ENCODE results near the gene GLYR1. TPM values are rescaled to one million over a fixed set of nuclear protein-coding genes. Genes with fewer than 3 reads are reported as not detected.

Gene GLYR1
- total RNA-seq, 1 donor from 2014 or later = 53.0 TPM

DNA sequence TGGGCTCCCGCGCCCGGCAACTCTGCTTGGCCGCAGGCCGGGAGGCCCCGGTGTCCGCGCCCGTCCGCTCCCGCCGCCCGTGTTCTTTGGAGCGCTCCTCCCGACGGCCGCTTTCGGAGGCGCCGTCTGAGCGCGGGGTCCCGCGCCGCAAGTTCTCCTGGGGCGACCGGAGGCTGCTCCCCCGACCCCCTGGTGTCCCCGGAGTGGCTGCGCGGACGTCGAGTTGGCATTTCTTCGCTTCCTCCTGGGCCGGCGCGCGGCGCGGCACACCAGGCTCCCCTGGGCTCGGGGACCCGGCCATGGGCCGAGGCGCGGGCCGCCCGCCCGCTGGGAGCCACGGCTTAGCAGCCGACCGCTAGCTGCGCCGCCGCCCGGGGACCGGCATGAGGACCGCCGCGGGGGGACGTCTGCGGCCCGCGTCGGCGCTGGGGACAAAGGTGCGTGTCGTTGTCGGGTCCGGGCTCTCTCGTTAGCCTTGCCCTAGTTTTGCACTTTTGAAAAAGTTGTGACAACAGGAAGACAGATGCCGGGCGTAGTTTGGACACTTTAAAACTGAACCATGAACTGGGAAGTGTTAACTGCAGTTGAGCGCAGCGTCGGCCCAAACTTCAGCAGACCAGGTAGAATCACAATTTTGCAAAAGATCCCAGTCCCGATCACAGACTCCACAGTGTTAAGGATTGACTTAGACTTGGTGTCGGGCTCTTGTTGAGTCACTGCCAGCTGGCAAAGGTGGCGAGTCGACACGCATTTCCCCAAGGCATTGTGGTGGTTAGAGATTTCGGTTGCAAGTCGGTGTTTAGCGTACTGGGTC lies 893 bp upstream of the GLYR1 start:
- peak overlapping the region; percentile 87 for H2AFZ ChIP-seq (replicated peaks)
- H3K4me2 ChIP-seq = peak overlapping the region; percentile 85
- TF ChIP-seq EZH2phosphoT487 (IDR thresholded peaks at IDR 0.05) = no peak
- TF ChIP-seq EZH2 (IDR thresholded peaks at IDR 0.05) = no peak
- TF ChIP-seq, protein P1, sequence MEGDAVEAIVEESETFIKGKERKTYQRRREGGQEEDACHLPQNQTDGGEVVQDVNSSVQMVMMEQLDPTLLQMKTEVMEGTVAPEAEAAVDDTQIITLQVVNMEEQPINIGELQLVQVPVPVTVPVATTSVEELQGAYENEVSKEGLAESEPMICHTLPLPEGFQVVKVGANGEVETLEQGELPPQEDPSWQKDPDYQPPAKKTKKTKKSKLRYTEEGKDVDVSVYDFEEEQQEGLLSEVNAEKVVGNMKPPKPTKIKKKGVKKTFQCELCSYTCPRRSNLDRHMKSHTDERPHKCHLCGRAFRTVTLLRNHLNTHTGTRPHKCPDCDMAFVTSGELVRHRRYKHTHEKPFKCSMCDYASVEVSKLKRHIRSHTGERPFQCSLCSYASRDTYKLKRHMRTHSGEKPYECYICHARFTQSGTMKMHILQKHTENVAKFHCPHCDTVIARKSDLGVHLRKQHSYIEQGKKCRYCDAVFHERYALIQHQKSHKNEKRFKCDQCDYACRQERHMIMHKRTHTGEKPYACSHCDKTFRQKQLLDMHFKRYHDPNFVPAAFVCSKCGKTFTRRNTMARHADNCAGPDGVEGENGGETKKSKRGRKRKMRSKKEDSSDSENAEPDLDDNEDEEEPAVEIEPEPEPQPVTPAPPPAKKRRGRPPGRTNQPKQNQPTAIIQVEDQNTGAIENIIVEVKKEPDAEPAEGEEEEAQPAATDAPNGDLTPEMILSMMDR (IDR thresholded peaks at IDR 0.05) = no peak
- peaks cover 91% of the 10 kb centered on the region for H3K79me2 ChIP-seq (ENCODE audit: low read depth)
- peaks cover 65% of the 10 kb centered on the region for H4K20me1 ChIP-seq (ENCODE audit: low read depth)
- Mint-ChIP-seq H3K27ac (no peak overlapping the region), H3K4me3 (peak overlapping the region; percentile 94), H3K4me1 (peaks cover 46% of the 10 kb centered on the region), H3K27me3 (ENCODE audit: insufficient read depth, low read depth) (no peaks in the 10 kb centered on the region), H3K9me3 (no peaks in the 10 kb centered on the region), H3K36me3 (peaks cover 6% of the 10 kb centered on the region)
- peaks cover 5% of the 10 kb centered on the region for H3K36me3 ChIP-seq
- H3K4me3 ChIP-seq = peak overlapping the region; percentile 91
- H3F3A ChIP-seq (ENCODE audit: low read depth) = peaks cover 25% of the 10 kb centered on the region
- no peaks in the 10 kb centered on the region for H3K27me3 ChIP-seq
- no peaks in the 10 kb centered on the region for H3K9me3 ChIP-seq (ENCODE audit: low read depth)
- peak overlapping the region; percentile 82 for H3K27ac ChIP-seq
- DNase-seq (ENCODE audit: low spot score) = peak; percentile 75
- peak overlapping the region; percentile 75 for H3K9ac ChIP-seq
- H3K4me1 ChIP-seq = peaks cover 27% of the 10 kb centered on the region

DNA sequence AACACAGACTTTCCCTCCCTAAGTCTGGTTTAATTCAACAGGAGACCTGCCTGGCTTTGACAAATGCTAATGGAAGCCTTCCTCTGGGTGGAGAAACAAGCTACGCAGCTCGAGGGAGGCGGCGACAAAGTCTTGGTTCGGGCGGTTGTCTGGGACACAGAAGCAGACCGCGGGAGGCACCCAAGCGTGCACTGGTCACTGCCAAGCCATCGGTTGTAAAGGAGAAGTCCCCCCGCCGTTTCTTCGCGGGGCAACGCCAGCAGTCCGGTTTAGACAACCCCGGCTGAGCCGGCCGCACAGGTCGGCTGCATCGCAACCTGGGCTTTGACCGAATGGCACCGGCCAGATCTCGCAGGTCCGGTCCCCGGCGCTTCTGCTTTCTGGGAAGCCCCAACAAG lies 586 bp downstream of the GLYR1 start:
- no peak overlapping the region for H3K27ac Mint-ChIP-seq
- no peaks in the 10 kb centered on the region for H3K9me3 ChIP-seq (ENCODE audit: low read depth)
- H3K27me3 ChIP-seq = no peaks in the 10 kb centered on the region
- peak overlapping the region; percentile 68 for H3K27ac ChIP-seq
- no peaks in the 10 kb centered on the region for H3K9me3 Mint-ChIP-seq
- H3K4me3 ChIP-seq = peak overlapping the region; percentile 91
- peaks cover 52% of the 10 kb centered on the region for H4K20me1 ChIP-seq (ENCODE audit: low read depth)
- peak overlapping the region; percentile 77 for H3K4me2 ChIP-seq
- H3K36me3 Mint-ChIP-seq = peaks cover 8% of the 10 kb centered on the region
- H3K4me1 Mint-ChIP-seq = peaks cover 40% of the 10 kb centered on the region
- H3K9ac ChIP-seq = peak overlapping the region; percentile 96
- peak; percentile 72 for DNase-seq (ENCODE audit: low spot score)
- no peaks in the 10 kb centered on the region for H3K27me3 Mint-ChIP-seq (ENCODE audit: insufficient read depth, low read depth)
- H2AFZ ChIP-seq (replicated peaks) = peak overlapping the region; percentile 68
- TF ChIP-seq EZH2phosphoT487 (IDR thresholded peaks at IDR 0.05) (no peak), EZH2 (IDR thresholded peaks at IDR 0.05) (no peak)
- TF ChIP-seq, protein P1 (IDR thresholded peaks at IDR 0.05) = no peak
- H3K36me3 ChIP-seq = peaks cover 9% of the 10 kb centered on the region
- H3K4me1 ChIP-seq = peaks cover 27% of the 10 kb centered on the region
- H3F3A ChIP-seq (ENCODE audit: low read depth) = peaks cover 25% of the 10 kb centered on the region
- peaks cover 80% of the 10 kb centered on the region for H3K79me2 ChIP-seq (ENCODE audit: low read depth)
- H3K4me3 Mint-ChIP-seq = peak overlapping the region; percentile 92

DNA sequence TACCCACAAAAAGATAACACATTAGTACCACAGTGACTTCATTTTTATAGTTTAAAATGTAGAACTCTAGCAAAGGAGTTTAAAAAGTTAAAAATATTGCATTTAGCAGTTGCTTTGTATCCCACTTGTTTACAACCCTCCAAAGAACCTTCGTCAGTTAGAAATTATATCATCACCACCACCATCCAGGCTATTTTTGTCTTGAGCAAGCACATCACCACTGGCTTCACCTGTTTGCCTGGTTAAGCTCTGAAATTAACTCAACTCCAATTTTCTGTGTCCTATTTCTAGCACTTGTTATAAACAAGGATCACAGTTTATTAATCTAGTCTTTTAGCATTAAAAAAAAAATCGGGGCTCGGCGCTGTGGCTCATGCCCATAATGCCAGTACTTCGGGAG lies 6.1 kb downstream of the GLYR1 start:
- Histone ChIP-seq H3K4me1 (peaks cover 7% of the 10 kb centered on the region), H3F3A (ENCODE audit: low read depth) (peaks cover 9% of the 10 kb centered on the region), H3K4me2 (no peak overlapping the region), H3K79me2 (ENCODE audit: low read depth) (peaks cover 34% of the 10 kb centered on the region), H2AFZ (replicated peaks) (no peak overlapping the region), H3K27ac (no peak overlapping the region), H3K9me3 (ENCODE audit: low read depth) (no peaks in the 10 kb centered on the region), H4K20me1 (ENCODE audit: low read depth) (peaks cover 16% of the 10 kb centered on the region), H3K36me3 (peaks cover 9% of the 10 kb centered on the region), H3K27me3 (no peaks in the 10 kb centered on the region), H3K9ac (no peak overlapping the region), H3K4me3 (no peak overlapping the region)
- Mint-ChIP-seq H3K4me1 (peaks cover 7% of the 10 kb centered on the region), H3K4me3 (no peak overlapping the region), H3K27me3 (ENCODE audit: insufficient read depth, low read depth) (no peaks in the 10 kb centered on the region), H3K9me3 (no peaks in the 10 kb centered on the region), H3K27ac (no peak overlapping the region), H3K36me3 (peaks cover 26% of the 10 kb centered on the region)
- TF ChIP-seq, protein P1 (IDR thresholded peaks at IDR 0.05) = no peak
- DNase-seq (ENCODE audit: low spot score) = no peak
